HEK293T (cell line): ENCODE measurements around the gene TBPL1.

Experiments used
- CTCF ChIA-PET: fragments of 350-600 bp; formaldehyde crosslinking; extraction: SDS; loops from one replicate; lab custom pipeline; 2021; ENCODE audit warnings: antibody characterized with exemption, inconsistent platforms; lab: Yijun Ruan, JAX
- POLR2A ChIA-PET: fragments of 350-600 bp; formaldehyde crosslinking; extraction: SDS; loops from one replicate; lab custom pipeline; 2020; ENCODE audit warnings: antibody characterized with exemption, inconsistent platforms; lab: Yijun Ruan, JAX
- DNase-seq: peaks from one replicate; pipeline ENCODE4 v3.0.0; 2012; ENCODE audit warnings: mixed read lengths; ENCODE audit errors: extremely low spot score
- ARNT ChIP-seq: fragments of 450-650 bp; IDR thresholded peaks from 2 replicates; pipeline ENCODE4 v1.6.1; 2017; ENCODE audit warnings: mild to moderate bottlenecking
- BHLHE40 ChIP-seq: fragments of 450-650 bp; IDR thresholded peaks from 2 replicates; pipeline ENCODE4 v1.6.1; 2016; ENCODE audit warnings: mild to moderate bottlenecking, moderate library complexity, borderline replicate concordance
- CTBP1 ChIP-seq: fragments of 450-650 bp; IDR thresholded peaks from 2 replicates; pipeline ENCODE4 v1.6.1; 2016; ENCODE audit warnings: borderline replicate concordance
- ELF4 ChIP-seq: fragments of 450-650 bp; IDR thresholded peaks from 2 replicates; pipeline ENCODE4 v1.6.1; 2017; ENCODE audit warnings: antibody characterized with exemption
- FOXA1 ChIP-seq: fragments of 450-650 bp; IDR thresholded peaks from 2 replicates; pipeline ENCODE4 v1.6.1; 2016; ENCODE audit warnings: mild to moderate bottlenecking
- FOXK2 ChIP-seq: fragments of 450-650 bp; IDR thresholded peaks from 2 replicates; pipeline ENCODE4 v1.6.1; 2016; ENCODE audit warnings: mild to moderate bottlenecking
- FOXM1 ChIP-seq: fragments of 450-650 bp; IDR thresholded peaks from 2 replicates; pipeline ENCODE4 v1.6.1; 2017; ENCODE audit warnings: mild to moderate bottlenecking, borderline replicate concordance
- HDGF ChIP-seq: fragments of 450-650 bp; IDR thresholded peaks from 2 replicates; pipeline ENCODE4 v1.6.1; 2017; ENCODE audit warnings: antibody characterized with exemption, borderline replicate concordance
- L3MBTL2 ChIP-seq: fragments of 450-650 bp; conservative IDR thresholded peaks from 2 replicates; pipeline ENCODE4 v1.6.1; 2016; ENCODE audit warnings: mild to moderate bottlenecking
- LEF1 ChIP-seq: fragments of 450-650 bp; IDR thresholded peaks from 2 replicates; pipeline ENCODE4 v1.6.1; 2017; ENCODE audit warnings: mild to moderate bottlenecking, borderline replicate concordance
- NFRKB ChIP-seq: fragments of 450-650 bp; IDR thresholded peaks from 2 replicates; pipeline ENCODE4 v1.6.1; 2016; ENCODE audit warnings: mild to moderate bottlenecking, moderate library complexity
- SP1 ChIP-seq: fragments of 450-650 bp; IDR thresholded peaks from 2 replicates; pipeline ENCODE4 v1.6.1; 2017
- SUZ12 ChIP-seq: fragments of 450-650 bp; IDR thresholded peaks from 2 replicates; pipeline ENCODE4 v1.6.1; 2016; ENCODE audit warnings: mild to moderate bottlenecking
- TARDBP ChIP-seq: fragments of 450-650 bp; IDR thresholded peaks from 2 replicates; pipeline ENCODE4 v1.6.1; 2016
- ZNF384 ChIP-seq: fragments of 450-650 bp; IDR thresholded peaks from 2 replicates; pipeline ENCODE4 v1.6.1; 2016
- TF ChIP-seq, protein P1 (sequence below): fragments of 450-650 bp; IDR thresholded peaks from 2 replicates; pipeline ENCODE4 v1.6.1; 2016

Gene TBPL1

DNA sequence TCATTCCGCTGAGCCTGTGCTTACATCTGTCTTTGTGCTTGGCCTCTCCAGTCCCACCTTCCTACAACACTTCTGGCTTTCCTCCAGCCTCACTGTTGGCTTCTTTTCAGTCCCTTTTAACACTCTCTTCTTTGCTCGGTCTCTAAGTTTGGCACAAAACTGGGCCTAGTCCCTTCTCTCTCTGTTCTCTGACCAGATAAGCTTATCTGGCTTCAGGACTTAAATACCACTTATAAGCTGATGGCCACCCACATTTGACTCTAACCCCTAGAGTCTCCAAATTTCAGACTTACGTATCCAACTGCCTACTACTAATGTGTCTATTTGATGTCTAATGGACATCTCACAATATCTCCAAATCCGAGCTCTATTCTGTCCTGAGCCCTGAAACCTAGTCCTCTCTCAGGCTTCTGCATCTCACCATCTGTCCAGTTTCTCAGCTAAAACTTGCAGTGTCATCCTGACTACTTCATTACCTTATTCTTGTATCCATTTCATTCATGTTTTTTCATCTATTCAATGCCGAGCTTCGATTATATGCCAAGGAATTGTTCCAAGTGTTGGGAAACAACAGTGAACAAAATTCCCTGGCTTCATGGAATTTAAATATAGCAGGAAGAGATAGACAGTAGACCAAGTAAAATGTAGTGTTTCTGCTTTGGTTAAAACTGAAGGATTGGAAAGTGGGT, 40.1 kb downstream of the TBPL1 start:
- ChIA-PET POLR2A (no interaction called here), CTCF (interaction anchor here (0.6 to 0.9 kb wide), 2 partner anchors 25 to 70 kb away, joined by 3 read pairs; no protein-coding TSS in a partner anchor)
- TF ChIP-seq, protein P1, sequence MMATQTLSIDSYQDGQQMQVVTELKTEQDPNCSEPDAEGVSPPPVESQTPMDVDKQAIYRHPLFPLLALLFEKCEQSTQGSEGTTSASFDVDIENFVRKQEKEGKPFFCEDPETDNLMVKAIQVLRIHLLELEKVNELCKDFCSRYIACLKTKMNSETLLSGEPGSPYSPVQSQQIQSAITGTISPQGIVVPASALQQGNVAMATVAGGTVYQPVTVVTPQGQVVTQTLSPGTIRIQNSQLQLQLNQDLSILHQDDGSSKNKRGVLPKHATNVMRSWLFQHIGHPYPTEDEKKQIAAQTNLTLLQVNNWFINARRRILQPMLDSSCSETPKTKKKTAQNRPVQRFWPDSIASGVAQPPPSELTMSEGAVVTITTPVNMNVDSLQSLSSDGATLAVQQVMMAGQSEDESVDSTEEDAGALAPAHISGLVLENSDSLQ: no peak
- no peak for TF ChIP-seq HDGF
- TF ChIP-seq ARNT: no peak
- TF ChIP-seq ZNF384: no peak
- TF ChIP-seq LEF1: no peak
- no peak for TF ChIP-seq L3MBTL2
- TF ChIP-seq BHLHE40: no peak
- no peak for TF ChIP-seq FOXA1
- TF ChIP-seq FOXM1: no peak
- no peak for TF ChIP-seq FOXK2
- no peak for TF ChIP-seq NFRKB
- TF ChIP-seq CTBP1: no peak
- TF ChIP-seq TARDBP: no peak
- no peak for TF ChIP-seq SP1
- no peak for TF ChIP-seq SUZ12
- no peak for TF ChIP-seq ELF4
- DNase-seq: no peak

DNA sequence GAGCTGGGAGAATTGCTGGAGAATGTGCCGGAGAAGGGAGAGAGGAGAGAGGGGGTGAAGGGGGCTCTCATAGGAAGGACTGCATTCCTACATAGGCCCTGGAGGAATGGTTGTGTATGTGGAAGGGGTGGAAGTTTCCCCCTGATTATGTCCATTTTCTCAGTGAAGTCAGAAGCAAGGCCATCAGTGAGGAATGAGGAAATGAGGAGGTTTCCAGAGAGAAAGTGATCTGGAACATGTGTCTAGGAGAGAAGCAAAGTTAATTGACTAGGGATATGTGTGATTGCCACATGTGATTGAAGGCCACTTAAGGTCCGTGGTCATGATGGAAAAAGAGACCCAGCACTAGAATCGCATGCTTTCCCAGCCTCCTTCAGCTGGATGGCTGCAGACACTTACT, 42.3 kb downstream of the TBPL1 start:
- ChIA-PET CTCF (no interaction called here), POLR2A (no interaction called here)
- no peak for TF ChIP-seq BHLHE40
- no peak for TF ChIP-seq ZNF384
- TF ChIP-seq ELF4: no peak
- no peak for TF ChIP-seq ARNT
- TF ChIP-seq FOXK2: no peak
- TF ChIP-seq NFRKB: no peak
- no peak for TF ChIP-seq LEF1
- no peak for TF ChIP-seq TARDBP
- no peak for DNase-seq

DNA sequence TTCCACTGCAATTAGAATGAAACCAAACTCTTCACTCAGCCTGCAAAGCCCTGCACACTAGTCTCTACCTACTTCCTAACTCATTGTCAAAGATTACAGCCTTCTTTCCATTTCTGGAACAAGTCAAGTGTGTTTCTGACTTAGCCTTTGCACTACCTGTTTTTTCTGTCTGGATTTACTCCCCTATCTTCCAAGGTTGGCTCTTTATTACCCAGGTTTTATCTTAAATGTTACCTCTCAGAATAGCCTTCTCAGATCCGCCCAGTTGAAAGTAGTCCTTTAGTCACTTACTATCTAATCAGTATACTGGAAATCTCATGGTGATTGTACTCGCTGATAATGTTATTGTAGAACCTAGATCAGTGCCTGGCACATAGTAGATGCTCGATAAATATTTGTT, 42.7 kb downstream of the TBPL1 start:
- no peak for DNase-seq
- ChIA-PET POLR2A (no interaction called here), CTCF (interaction anchor here (1.1 kb wide), 1 partner anchor 67 kb away, joined by 4 read pairs; no protein-coding TSS in a partner anchor)
- TF ChIP-seq ZNF384 (no peak), NFRKB (no peak), ARNT (no peak), ELF4 (no peak), LEF1 (no peak), FOXK2 (no peak), BHLHE40 (no peak), SP1 (no peak), L3MBTL2 (no peak), TARDBP (no peak), SUZ12 (no peak), FOXA1 (no peak), CTBP1 (no peak), HDGF (no peak)

DNA sequence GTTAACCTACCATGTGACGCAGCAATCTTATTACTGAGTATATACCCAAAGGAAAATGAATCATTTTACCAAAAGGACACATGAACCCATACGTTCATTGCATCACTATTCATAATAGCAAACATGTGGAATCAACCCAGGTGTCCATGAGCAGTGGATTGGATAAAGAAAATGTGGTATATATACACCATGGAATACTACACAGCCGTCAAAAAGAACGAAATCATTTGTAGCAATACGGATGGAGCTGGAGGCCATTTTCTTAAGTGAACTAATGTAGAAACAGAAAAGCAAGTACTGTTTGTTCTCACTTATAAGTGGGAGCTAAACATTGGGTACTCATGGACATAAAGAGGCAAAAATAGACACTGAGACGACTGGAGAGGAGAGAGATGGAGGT, 44.2 kb downstream of the TBPL1 start:
- DNase-seq: no peak
- ChIA-PET POLR2A (no interaction called here), CTCF (no interaction called here)
- TF ChIP-seq NFRKB: no peak
- TF ChIP-seq ELF4: no peak
- no peak for TF ChIP-seq FOXA1
- no peak for TF ChIP-seq CTBP1
- no peak for TF ChIP-seq TARDBP
- no peak for TF ChIP-seq ZNF384
- no peak for TF ChIP-seq SP1
- no peak for TF ChIP-seq SUZ12
- TF ChIP-seq, protein P1: no peak
- TF ChIP-seq BHLHE40: no peak
- no peak for TF ChIP-seq FOXK2

DNA sequence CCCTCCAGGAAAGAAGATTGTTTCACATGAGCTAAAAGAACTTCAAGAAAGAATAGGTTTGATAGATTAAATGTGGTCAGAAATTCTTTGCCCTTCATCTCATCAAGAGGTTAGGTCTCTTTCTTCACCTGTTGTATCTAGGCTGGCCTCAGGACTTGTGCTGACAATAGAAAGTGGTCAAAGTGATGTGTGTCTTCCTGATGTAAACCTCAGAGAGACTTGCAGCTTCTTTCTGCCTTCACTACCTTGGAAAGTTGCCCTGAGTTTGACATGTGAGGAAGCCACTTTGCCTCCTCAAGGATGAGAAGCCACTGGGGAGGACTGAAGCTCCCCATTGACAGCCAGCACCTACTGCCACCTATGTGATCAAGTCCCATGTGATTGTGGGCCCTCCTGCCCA, 46.3 kb downstream of the TBPL1 start:
- CTCF ChIA-PET: interaction anchor here (2.0 kb wide), 1 partner anchor 14 kb away, joined by 4 read pairs; no protein-coding TSS in a partner anchor
- no peak for TF ChIP-seq ELF4
- TF ChIP-seq HDGF: no peak
- TF ChIP-seq, protein P1: no peak
- TF ChIP-seq FOXA1: no peak
- no peak for TF ChIP-seq NFRKB
- no peak for TF ChIP-seq ARNT
- no peak for TF ChIP-seq TARDBP
- no peak for TF ChIP-seq LEF1
- no peak for TF ChIP-seq FOXM1
- no peak for TF ChIP-seq CTBP1
- TF ChIP-seq SUZ12: no peak
- no peak for TF ChIP-seq L3MBTL2
- no peak for TF ChIP-seq SP1
- no peak for TF ChIP-seq FOXK2
- no peak for TF ChIP-seq BHLHE40
- DNase-seq: no peak
- POLR2A ChIA-PET: no interaction called here

DNA sequence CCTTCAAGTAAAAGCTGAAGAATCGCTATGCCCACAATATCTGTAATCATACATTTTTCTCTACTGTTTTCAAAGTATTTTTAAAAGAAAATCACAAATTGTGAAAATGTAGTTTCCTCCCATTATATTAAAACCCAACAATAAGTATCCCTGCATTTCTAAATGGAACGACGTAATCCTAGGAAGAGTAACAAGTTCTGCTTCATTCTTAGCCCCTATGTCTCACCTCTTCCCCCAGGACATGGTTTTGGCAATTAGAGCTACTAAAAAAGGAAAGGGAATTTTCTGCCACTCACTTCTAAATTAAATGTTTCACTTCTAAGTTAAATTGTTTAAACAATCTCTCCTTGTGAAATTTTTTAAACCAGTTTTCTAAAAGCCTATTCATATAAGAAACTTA, 47.4 kb downstream of the TBPL1 start:
- ChIA-PET CTCF (interaction anchor here (1.0 to 2.0 kb wide), 2 partner anchors 12 kb away, joined by 3 to 4 read pairs; no protein-coding TSS in a partner anchor), POLR2A (no interaction called here)
- TF ChIP-seq NFRKB (no peak), ARNT (no peak), FOXK2 (no peak), SUZ12 (no peak), L3MBTL2 (no peak), LEF1 (no peak), TARDBP (no peak), FOXM1 (no peak), FOXA1 (no peak), BHLHE40 (no peak), ZNF384 (no peak), SP1 (no peak), ELF4 (no peak), HDGF (no peak), CTBP1 (no peak)
- TF ChIP-seq, protein P1: no peak
- DNase-seq: no peak
